ENCODE data around the gene CCNE1.

DNA sequence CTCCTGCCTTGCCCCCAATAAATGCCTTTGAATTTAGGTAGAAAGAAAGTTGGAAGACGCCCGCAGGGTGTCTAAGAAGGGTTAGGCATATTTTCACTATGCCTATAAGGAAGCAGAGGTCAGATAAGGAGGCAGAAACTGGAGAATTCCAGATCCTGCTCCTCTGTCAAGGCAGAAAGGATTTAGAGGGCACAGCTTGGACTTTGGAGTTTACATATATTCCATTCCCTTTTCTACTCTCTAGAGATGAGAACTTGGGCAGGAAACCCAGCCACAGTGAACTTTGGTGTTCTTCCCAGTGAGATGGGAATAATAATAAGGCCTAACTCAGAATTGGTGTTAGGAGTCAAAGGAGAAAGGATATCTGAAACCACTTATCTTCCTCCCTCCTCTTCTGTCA is 37.4 kb downstream of the CCNE1 start:
- TF ChIP-seq BMI1 (IDR thresholded peaks at IDR 0.05; ENCODE audit: borderline replicate concordance) (no peak), SREBF2 (IDR thresholded peaks at IDR 0.05; ENCODE audit: low read length) (no peak), TCF12 (IDR thresholded peaks at IDR 0.05; ENCODE audit: low read depth, low read length) (no peak), BCL11A (IDR thresholded peaks at IDR 0.05; ENCODE audit: low read depth, low read length) (no peak), CHD2 (IDR thresholded peaks at IDR 0.05; ENCODE audit: borderline replicate concordance, low read depth, low read length) (no peak), POLR2A (IDR thresholded peaks at IDR 0.05; ENCODE audit: low read depth, low read length) (no peak), YBX1 (IDR thresholded peaks at IDR 0.05) (no peak)
- TF ChIP-seq, protein P1, sequence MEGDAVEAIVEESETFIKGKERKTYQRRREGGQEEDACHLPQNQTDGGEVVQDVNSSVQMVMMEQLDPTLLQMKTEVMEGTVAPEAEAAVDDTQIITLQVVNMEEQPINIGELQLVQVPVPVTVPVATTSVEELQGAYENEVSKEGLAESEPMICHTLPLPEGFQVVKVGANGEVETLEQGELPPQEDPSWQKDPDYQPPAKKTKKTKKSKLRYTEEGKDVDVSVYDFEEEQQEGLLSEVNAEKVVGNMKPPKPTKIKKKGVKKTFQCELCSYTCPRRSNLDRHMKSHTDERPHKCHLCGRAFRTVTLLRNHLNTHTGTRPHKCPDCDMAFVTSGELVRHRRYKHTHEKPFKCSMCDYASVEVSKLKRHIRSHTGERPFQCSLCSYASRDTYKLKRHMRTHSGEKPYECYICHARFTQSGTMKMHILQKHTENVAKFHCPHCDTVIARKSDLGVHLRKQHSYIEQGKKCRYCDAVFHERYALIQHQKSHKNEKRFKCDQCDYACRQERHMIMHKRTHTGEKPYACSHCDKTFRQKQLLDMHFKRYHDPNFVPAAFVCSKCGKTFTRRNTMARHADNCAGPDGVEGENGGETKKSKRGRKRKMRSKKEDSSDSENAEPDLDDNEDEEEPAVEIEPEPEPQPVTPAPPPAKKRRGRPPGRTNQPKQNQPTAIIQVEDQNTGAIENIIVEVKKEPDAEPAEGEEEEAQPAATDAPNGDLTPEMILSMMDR (IDR thresholded peaks at IDR 0.05 in 2 of 3, conservative IDR thresholded peaks at IDR 0.05 in 1 of 3; ENCODE audit: control insufficient read depth in 2 of 3, extremely low read depth in 1 of 3, insufficient read depth in 1 of 3, low read depth in 3 of 3, low read length in 3 of 3), result no peak
- TF ChIP-seq, protein P2, sequence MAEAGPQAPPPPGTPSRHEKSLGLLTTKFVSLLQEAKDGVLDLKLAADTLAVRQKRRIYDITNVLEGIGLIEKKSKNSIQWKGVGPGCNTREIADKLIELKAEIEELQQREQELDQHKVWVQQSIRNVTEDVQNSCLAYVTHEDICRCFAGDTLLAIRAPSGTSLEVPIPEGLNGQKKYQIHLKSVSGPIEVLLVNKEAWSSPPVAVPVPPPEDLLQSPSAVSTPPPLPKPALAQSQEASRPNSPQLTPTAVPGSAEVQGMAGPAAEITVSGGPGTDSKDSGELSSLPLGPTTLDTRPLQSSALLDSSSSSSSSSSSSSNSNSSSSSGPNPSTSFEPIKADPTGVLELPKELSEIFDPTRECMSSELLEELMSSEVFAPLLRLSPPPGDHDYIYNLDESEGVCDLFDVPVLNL (IDR thresholded peaks at IDR 0.05; ENCODE audit: low read depth, low read length), result no peak
- TF ChIP-seq, protein P3, sequence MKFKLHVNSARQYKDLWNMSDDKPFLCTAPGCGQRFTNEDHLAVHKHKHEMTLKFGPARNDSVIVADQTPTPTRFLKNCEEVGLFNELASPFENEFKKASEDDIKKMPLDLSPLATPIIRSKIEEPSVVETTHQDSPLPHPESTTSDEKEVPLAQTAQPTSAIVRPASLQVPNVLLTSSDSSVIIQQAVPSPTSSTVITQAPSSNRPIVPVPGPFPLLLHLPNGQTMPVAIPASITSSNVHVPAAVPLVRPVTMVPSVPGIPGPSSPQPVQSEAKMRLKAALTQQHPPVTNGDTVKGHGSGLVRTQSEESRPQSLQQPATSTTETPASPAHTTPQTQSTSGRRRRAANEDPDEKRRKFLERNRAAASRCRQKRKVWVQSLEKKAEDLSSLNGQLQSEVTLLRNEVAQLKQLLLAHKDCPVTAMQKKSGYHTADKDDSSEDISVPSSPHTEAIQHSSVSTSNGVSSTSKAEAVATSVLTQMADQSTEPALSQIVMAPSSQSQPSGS (IDR thresholded peaks at IDR 0.05; ENCODE audit: low read length), result no peak
- TF ChIP-seq, protein P4, sequence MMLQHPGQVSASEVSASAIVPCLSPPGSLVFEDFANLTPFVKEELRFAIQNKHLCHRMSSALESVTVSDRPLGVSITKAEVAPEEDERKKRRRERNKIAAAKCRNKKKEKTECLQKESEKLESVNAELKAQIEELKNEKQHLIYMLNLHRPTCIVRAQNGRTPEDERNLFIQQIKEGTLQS (IDR thresholded peaks at IDR 0.05; ENCODE audit: borderline replicate concordance, extremely low read depth, low read depth, low read length), result no peak
